Endothelial cell of umbilical vein (primary cell): ENCODE data around the gene ZBTB6. TPM values are rescaled to one million over a fixed set of nuclear protein-coding genes. Genes with fewer than 3 reads are reported as not detected.

Source experiments
- BruUV-seq: library from RNA; stranded (reverse); fragments of 400-500 nt; replicated peaks from 2 replicates; lab custom pipeline; 2021; lab: Mats Ljungman, UMichigan
- CTCF ChIA-PET: fragments of 300-600, 350-600 bp; sonication (Branson Sonifier 250); formaldehyde crosslinking; loops from one replicate; lab custom pipeline; 2021; ENCODE audit warnings: antibody characterized with exemption, inconsistent platforms; lab: Charles Lee
- POLR2A ChIA-PET: fragments of 300-600, 350-600 bp; sonication (Branson Sonifier 250); formaldehyde crosslinking; loops from one replicate; lab custom pipeline; 2021; ENCODE audit warnings: antibody characterized with exemption, inconsistent platforms; lab: Charles Lee
- DNase-seq: peaks from one replicate; pipeline ENCODE4 v3.0.0-alpha.2; 2011; ENCODE audit warnings: low read depth, low spot score
- FAIRE-seq: peaks from 2 replicates; lab custom pipeline; 2011; peaks lifted over from hg19 to GRCh38; lab: Jason Lieb, UNC
- H2AFZ ChIP-seq: 2 replicates; pipeline ENCODE4 v1.6.0; 2012; ENCODE audit warnings: low read depth, low read length, control low read depth, inconsistent platforms
- H3K27ac ChIP-seq: 2 replicates; pipeline ENCODE4 v1.5.1; 2011; ENCODE audit warnings: low read depth, mild to moderate bottlenecking, control low read depth, low read length, moderate library complexity; ENCODE audit not compliant: insufficient read depth
- H3K27me3 ChIP-seq, 2 experiments: 2 replicates each; pipeline versions ENCODE4 v1.6.0 to v1.6.1; 2011; ENCODE audit warnings: low read length in 2 of 2, mixed read lengths in 1 of 2; ENCODE audit not compliant: control insufficient read depth in 2 of 2, insufficient read depth in 2 of 2
- H3K36me3 ChIP-seq, 2 experiments: 2 replicates in 1 of 2; 3 replicates in 1 of 2; pipeline ENCODE4 v1.5.1; 2011; ENCODE audit warnings: low read length in 2 of 2, mild to moderate bottlenecking in 1 of 2, moderate library complexity in 1 of 2; ENCODE audit not compliant: control insufficient read depth in 2 of 2, insufficient read depth in 2 of 2; ENCODE audit errors: extremely low read depth in 1 of 2
- H3K4me1 ChIP-seq: 3 replicates; pipeline ENCODE4 v1.5.1; 2011; ENCODE audit warnings: mild to moderate bottlenecking, low read length; ENCODE audit not compliant: control insufficient read depth, insufficient read depth; ENCODE audit errors: extremely low read depth
- H3K4me2 ChIP-seq: 2 replicates; pipeline ENCODE4 v1.6.1; 2011; ENCODE audit warnings: low read length, control low read depth, mixed read lengths; ENCODE audit not compliant: insufficient read depth
- H3K4me3 ChIP-seq, 3 experiments: fragments of 200-600 bp in 1 of 3; sonication (generic), shearing (Covaris generic) in 1 of 3; replicated peaks in 1 of 3; 2 replicates each; pipeline ENCODE4 v1.5.1; 2011 to 2016; ENCODE audit warnings: control low read depth in 3 of 3, low read length in 3 of 3, mild to moderate bottlenecking in 2 of 3, inconsistent platforms in 1 of 3, low read depth in 1 of 3, moderate library complexity in 1 of 3; ENCODE audit not compliant: insufficient read depth in 1 of 3
- H3K79me2 ChIP-seq: 2 replicates; pipeline ENCODE4 v1.6.0; 2012; ENCODE audit warnings: low read length, inconsistent platforms; ENCODE audit not compliant: control insufficient read depth, insufficient read depth
- H3K9ac ChIP-seq: replicated peaks from 2 replicates; pipeline ENCODE3; 2011; ENCODE audit warnings: low read length, control low read depth; ENCODE audit not compliant: insufficient read depth; ENCODE audit errors: extremely low read depth
- H3K9me1 ChIP-seq: replicated peaks from 3 replicates; pipeline ENCODE4 v1.6.0; 2011; ENCODE audit warnings: mild to moderate bottlenecking, low read length; ENCODE audit not compliant: control insufficient read depth, insufficient read depth; ENCODE audit errors: extremely low read depth
- H3K9me3 ChIP-seq: replicated peaks from 2 replicates; pipeline ENCODE4 v1.5.1; 2012; ENCODE audit warnings: low read length, inconsistent platforms; ENCODE audit not compliant: control insufficient read depth, insufficient read depth
- H4K20me1 ChIP-seq: replicated peaks from 2 replicates; pipeline ENCODE3; 2011; ENCODE audit warnings: mild to moderate bottlenecking, low read length; ENCODE audit not compliant: control insufficient read depth, insufficient read depth; ENCODE audit errors: extremely low read depth
- CTCF ChIP-seq, 2 donors: IDR thresholded peaks; 1 replicate in 1 of 2; 2 replicates in 1 of 2; pipeline ENCODE4 v1.5.1; 2011; ENCODE audit warnings: low read length in 2 of 2, mild to moderate bottlenecking in 2 of 2, moderate library complexity in 2 of 2, control low read depth in 1 of 2, inconsistent platforms in 1 of 2, low read depth in 1 of 2; ENCODE audit not compliant: insufficient read depth in 1 of 2; ENCODE audit errors: extremely low read depth in 1 of 2
- EZH2 ChIP-seq: IDR thresholded peaks from 2 replicates; pipeline ENCODE4 v1.6.1; 2012; ENCODE audit warnings: borderline replicate concordance, low read depth, mild to moderate bottlenecking, moderate library complexity, low read length, inconsistent platforms; ENCODE audit not compliant: severe bottlenecking
- FOS ChIP-seq: IDR thresholded peaks from 2 replicates; pipeline ENCODE4 v1.6.1; 2011; ENCODE audit warnings: mild to moderate bottlenecking, low read length, moderate library complexity, borderline replicate concordance; ENCODE audit not compliant: insufficient read depth
- GATA2 ChIP-seq: IDR thresholded peaks from 2 replicates; pipeline ENCODE4 v1.7.0; 2011; ENCODE audit warnings: low read depth, mild to moderate bottlenecking, moderate library complexity, mixed read lengths, low read length; ENCODE audit not compliant: insufficient read length, insufficient read depth
- JUN ChIP-seq: IDR thresholded peaks from 2 replicates; pipeline ENCODE4 v1.6.1; 2011; ENCODE audit warnings: borderline replicate concordance, low read depth; ENCODE audit not compliant: insufficient read length, insufficient read depth
- MAX ChIP-seq: IDR thresholded peaks from 2 replicates; pipeline ENCODE4 v1.6.1; 2011; ENCODE audit not compliant: insufficient read depth, insufficient read length
- MYC ChIP-seq: IDR thresholded peaks from one replicate; pipeline ENCODE4 v1.6.1; 2011; ENCODE audit warnings: mild to moderate bottlenecking, low read depth, low read length
- POLR2A ChIP-seq: IDR thresholded peaks from 2 replicates; pipeline ENCODE4 v1.6.1; 2012; ENCODE audit warnings: low read depth, mild to moderate bottlenecking, control low read depth, low read length
- POLR2AphosphoS5 ChIP-seq: IDR thresholded peaks from 2 replicates; pipeline ENCODE4 v1.6.1; 2012; ENCODE audit warnings: low read depth, mild to moderate bottlenecking, control low read depth, low read length, moderate library complexity; ENCODE audit not compliant: insufficient read depth
- dilution Hi-C: fragments of 300-500 bp; cut with MboI; formaldehyde crosslinking; loops from one replicate; pipeline ENCODE4 v1.15.0; 2019; ENCODE audit warnings: low sequenced_read_pairs; ENCODE audit not compliant: extremely low pct_ligation_motif_present
- intact Hi-C: fragments of 100-400 bp; cut with micrococcal nuclease; formaldehyde crosslinking; loops from one replicate; pipeline ENCODE4 v1.10.0; 2022
- polyA plus RNA-seq, 4 experiments: library from polyadenylated mRNA; depleted of rRNA in 3 of 4; stranded (reverse) in 3 of 4; unstranded in 1 of 4; fragments of >200 nt; gene quantifications; 2 replicates each; pipeline versions ENCODE4 v1.2.1 to v1.2.3, GENCODE V29; 2011 to 2012; ENCODE audit warnings: missing spikeins in 1 of 4
- total RNA-seq: library from RNA; stranded (reverse); gene quantifications from 2 replicates; pipeline ENCODE4 v1.2.3, GENCODE V29; 2021

ZBTB6 gene
- total and polyA plus RNA-seq, 2 donors (not counting 3 experiments of a cell fraction or from before 2014, with no cell fraction given) = 1.6 to 5.5 TPM

- Histone ChIP-seq H3K9ac (no peak overlapping the region), H2AFZ (no peak overlapping the region), H3K79me2 (peaks cover 10% of the 10 kb centered on the region), H3K4me3 (no peak overlapping the region), H3K4me2 (no peak overlapping the region), H4K20me1 (no peaks in the 10 kb centered on the region), H3K9me1 (no peaks in the 10 kb centered on the region), H3K27me3 (no peaks in the 10 kb centered on the region), H3K36me3 (peaks cover 13 to 47% of the 10 kb centered on the region in 2 experiments), H3K27ac (no peak overlapping the region), H3K9me3 (no peaks in the 10 kb centered on the region), H3K4me1 (no peaks in the 10 kb centered on the region)
- ChIA-PET CTCF (interaction anchor here (1.0 kb wide), 1 partner anchor 461 kb away, joined by 3 read pairs; no protein-coding TSS in a partner anchor), POLR2A (no interaction called here)
- no TSS peak for BruUV-seq
- TF ChIP-seq FOS (no peak), GATA2 (no peak), POLR2AphosphoS5 (no peak), MAX (no peak), MYC (no peak), CTCF (IDR thresholded peaks at IDR 0.05; ENCODE audit: extremely low read depth in 1 of 2, insufficient read depth in 1 of 2, low read depth in 1 of 2, low read length in 2 of 2) (no peak), JUN (no peak), POLR2A (no peak), EZH2 (no peak)
- FAIRE-seq = no peak
- no peak for DNase-seq
- intact Hi-C loops = no loop called here
- dilution Hi-C loops = no loop called here
These were observed 24.6 kb downstream of the ZBTB6 start for GRCh38 chr9:122888480-122888879.
